ENCODE measurements around the gene IFITM10.

IFITM10 gene

DNA sequence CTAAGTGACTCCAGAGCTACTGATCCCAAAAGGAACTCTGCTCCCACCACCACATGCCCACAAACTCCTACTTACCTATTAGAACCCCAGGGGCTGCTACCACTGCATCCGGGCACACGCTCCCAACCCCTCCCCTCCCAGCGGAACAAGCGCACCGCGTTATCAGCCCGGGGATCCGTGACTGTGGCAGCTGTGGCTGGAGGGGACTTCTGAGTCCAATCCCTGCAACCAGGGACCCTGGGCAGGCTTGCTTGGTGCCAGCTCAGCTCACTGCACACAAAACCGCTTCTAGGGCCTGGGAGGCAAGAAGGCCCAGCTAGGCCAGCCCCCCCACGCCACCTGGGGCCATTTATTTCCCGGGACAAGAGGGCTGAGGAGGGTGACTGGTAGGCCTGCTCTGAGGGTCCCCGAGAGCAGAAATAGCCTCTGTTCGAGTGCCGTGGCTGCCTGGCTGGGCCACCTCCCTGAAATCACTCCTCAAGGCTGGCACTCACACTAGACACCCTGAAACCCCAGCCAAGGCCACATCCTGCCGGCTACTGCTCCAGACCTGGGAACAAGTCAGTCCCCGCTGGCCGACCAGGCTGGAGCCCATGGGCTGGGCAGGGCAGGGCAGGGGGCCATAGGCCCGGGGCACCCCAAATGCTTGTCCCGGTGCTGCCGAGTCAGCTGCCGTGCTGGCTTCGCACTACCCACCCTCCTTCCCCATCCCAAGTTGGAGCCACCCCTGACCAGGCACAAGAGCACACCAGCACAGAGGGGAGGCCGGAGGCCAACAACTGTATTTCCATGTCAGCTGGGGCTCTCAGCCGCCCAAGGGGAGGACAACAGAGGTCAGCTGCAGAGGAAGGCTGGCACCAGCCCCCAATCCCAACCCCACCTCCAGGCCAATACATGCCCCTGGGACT lies 1.9 kb upstream of the IFITM10 start:
- no peak for TF ChIP-seq BCL11B (tag by site-specific recombination; IDR thresholded peaks at IDR 0.05; ENCODE audit: low read depth)
- TF ChIP-seq ZNF335 (tag by site-specific recombination; conservative IDR thresholded peaks at IDR 0.05): peak; percentile 36; the same call in 1 of the 2 replicates
- no peak overlapping the region for H3K4me3 ChIP-seq (ENCODE audit: low read depth, low read length)
- POLR2A ChIA-PET: no interaction called here
- H3K36me3 ChIP-seq (ENCODE audit: control insufficient read depth in 2 of 2, insufficient read depth in 1 of 2, low read length in 2 of 2): peaks cover 0 to 51% of the 10 kb centered on the region in 2 experiments; a peak in 1 of 3 replicates
- no peaks in the 10 kb centered on the region for H3K9me3 ChIP-seq (ENCODE audit: control insufficient read depth, insufficient read depth, low read depth, low read length)
- H3K4me1 ChIP-seq (ENCODE audit: control insufficient read depth, insufficient read depth, low read length): no peaks in the 10 kb centered on the region; the same call in 1 of the 2 replicates
- CTCF ChIA-PET: interaction anchor here (0.5 to 1.2 kb wide), 4 partner anchors 59 to 202 kb away, joined by 3 to 7 read pairs (median 4); no protein-coding TSS in a partner anchor
- H3K27ac ChIP-seq (ENCODE audit: extremely low read depth, low read depth, low read length): no peak overlapping the region

GRCh38 chr11:1751531-1751921 lies 1.1 kb upstream of the IFITM10 start:
- H3K9me3 ChIP-seq (ENCODE audit: control insufficient read depth, insufficient read depth, low read depth, low read length): no peaks in the 10 kb centered on the region
- CTCF ChIA-PET: interaction anchor here (1.0 to 1.2 kb wide), 2 partner anchors 58 to 81 kb away, joined by 5 to 7 read pairs; no protein-coding TSS in a partner anchor
- POLR2A ChIA-PET: no interaction called here
- no peak overlapping the region for H3K4me3 ChIP-seq (ENCODE audit: low read depth, low read length)
- H3K4me1 ChIP-seq (ENCODE audit: control insufficient read depth, insufficient read depth, low read length): no peaks in the 10 kb centered on the region; the same call in 1 of the 2 replicates
- H3K36me3 ChIP-seq (ENCODE audit: control insufficient read depth in 2 of 2, insufficient read depth in 1 of 2, low read length in 2 of 2): peaks cover 0 to 44% of the 10 kb centered on the region in 2 experiments; a peak in 1 of 3 replicates
- no peak overlapping the region for H3K27ac ChIP-seq (ENCODE audit: extremely low read depth, low read depth, low read length)
- TF ChIP-seq ZNF423 (tag by site-specific recombination; IDR thresholded peaks at IDR 0.05): no peak
- no peak for TF ChIP-seq OVOL3 (tag by site-specific recombination; IDR thresholded peaks at IDR 0.05)
- no peak for TF ChIP-seq ZNF514 (tag by site-specific recombination; IDR thresholded peaks at IDR 0.05)
- TF ChIP-seq ZNF140 (tag by site-specific recombination; IDR thresholded peaks at IDR 0.05): no peak
- no peak for TF ChIP-seq ZNF202 (tag by site-specific recombination; IDR thresholded peaks at IDR 0.05; ENCODE audit: borderline replicate concordance)

DNA sequence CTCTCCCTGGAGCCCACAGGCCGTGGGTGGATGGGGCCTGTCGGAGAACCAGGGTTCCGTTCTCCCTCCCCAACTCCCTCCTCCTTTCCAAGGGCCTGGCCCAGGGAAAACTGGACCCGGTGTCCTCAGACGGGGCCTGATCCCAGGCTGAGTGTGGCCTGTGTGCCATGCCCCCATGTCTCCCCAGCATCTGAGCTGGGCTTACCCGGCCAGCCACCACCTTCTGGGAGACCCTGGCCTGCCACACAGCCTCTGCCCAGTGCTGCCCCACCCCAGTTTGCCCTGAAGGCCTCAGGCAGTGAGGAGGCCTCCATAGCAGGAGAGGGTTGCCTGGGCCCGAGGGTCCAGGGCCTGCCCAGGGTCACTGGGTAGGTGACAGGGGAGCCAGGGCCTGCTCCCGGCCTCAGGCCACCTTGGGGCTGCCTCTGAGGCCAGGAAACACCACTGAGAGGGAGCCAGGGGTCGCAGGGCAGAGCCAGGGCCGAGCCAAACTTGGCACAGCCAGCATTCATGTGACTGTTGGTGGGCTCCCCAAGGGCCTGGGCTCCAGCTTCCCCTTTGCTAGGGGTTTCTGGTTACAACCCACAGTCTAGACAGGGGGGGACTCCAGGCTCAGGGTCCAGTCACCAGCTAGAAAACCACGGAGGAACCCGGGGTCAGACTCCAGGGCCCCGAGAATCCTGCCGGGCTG lies 590 bp upstream of the IFITM10 start:
- H3K36me3 ChIP-seq (ENCODE audit: control insufficient read depth in 2 of 2, insufficient read depth in 1 of 2, low read length in 2 of 2): peaks cover 0 to 39% of the 10 kb centered on the region in 2 experiments; a peak in 1 of 3 replicates
- H3K27ac ChIP-seq (ENCODE audit: extremely low read depth, low read depth, low read length): no peak overlapping the region
- no peak for TF ChIP-seq ZNF48 (tag by site-specific recombination; IDR thresholded peaks at IDR 0.05)
- no peak for TF ChIP-seq HOXA7 (CRISPR knock-in tag; IDR thresholded peaks at IDR 0.05; ENCODE audit: borderline replicate concordance)
- no peak for TF ChIP-seq ZNF184 (tag by site-specific recombination; IDR thresholded peaks at IDR 0.05)
- TF ChIP-seq, protein P1, sequence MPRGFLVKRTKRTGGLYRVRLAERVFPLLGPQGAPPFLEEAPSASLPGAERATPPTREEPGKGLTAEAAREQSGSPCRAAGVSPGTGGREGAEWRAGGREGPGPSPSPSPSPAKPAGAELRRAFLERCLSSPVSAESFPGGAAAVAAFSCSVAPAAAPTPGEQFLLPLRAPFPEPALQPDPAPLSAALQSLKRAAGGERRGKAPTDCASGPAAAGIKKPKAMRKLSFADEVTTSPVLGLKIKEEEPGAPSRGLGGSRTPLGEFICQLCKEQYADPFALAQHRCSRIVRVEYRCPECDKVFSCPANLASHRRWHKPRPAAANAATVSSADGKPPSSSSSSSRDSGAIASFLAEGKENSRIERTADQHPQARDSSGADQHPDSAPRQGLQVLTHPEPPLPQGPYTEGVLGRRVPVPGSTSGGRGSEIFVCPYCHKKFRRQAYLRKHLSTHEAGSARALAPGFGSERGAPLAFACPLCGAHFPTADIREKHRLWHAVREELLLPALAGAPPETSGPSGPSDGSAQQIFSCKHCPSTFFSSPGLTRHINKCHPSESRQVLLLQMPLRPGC (tag by site-specific recombination; IDR thresholded peaks at IDR 0.05): no peak
- TF ChIP-seq ZNF664 (tag by site-specific recombination; IDR thresholded peaks at IDR 0.05): no peak
- TF ChIP-seq, protein P2, sequence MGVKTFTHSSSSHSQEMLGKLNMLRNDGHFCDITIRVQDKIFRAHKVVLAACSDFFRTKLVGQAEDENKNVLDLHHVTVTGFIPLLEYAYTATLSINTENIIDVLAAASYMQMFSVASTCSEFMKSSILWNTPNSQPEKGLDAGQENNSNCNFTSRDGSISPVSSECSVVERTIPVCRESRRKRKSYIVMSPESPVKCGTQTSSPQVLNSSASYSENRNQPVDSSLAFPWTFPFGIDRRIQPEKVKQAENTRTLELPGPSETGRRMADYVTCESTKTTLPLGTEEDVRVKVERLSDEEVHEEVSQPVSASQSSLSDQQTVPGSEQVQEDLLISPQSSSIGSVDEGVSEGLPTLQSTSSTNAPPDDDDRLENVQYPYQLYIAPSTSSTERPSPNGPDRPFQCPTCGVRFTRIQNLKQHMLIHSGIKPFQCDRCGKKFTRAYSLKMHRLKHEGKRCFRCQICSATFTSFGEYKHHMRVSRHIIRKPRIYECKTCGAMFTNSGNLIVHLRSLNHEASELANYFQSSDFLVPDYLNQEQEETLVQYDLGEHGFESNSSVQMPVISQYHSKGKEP (tag by site-specific recombination; IDR thresholded peaks at IDR 0.05): no peak
- no peak for TF ChIP-seq ZNF211 (tag by site-specific recombination; IDR thresholded peaks at IDR 0.05; ENCODE audit: low read depth)
- TF ChIP-seq ZFHX2 (tag by site-specific recombination; conservative IDR thresholded peaks at IDR 0.05): peak; percentile 29; the same call in 1 of the 2 replicates
- TF ChIP-seq ZBTB17 (tag by site-specific recombination; IDR thresholded peaks at IDR 0.05): no peak
- no peak for TF ChIP-seq ZNF626 (tag by site-specific recombination; IDR thresholded peaks at IDR 0.05)
- no peak for TF ChIP-seq ZNF202 (tag by site-specific recombination; IDR thresholded peaks at IDR 0.05; ENCODE audit: borderline replicate concordance)
- no peak for TF ChIP-seq FEZF1 (tag by site-specific recombination; IDR thresholded peaks at IDR 0.05)
- TF ChIP-seq ZNF335 (tag by site-specific recombination; conservative IDR thresholded peaks at IDR 0.05): peak; percentile 55
- TF ChIP-seq ZNF10 (tag by site-specific recombination; IDR thresholded peaks at IDR 0.05): no peak
- H3K4me1 ChIP-seq (ENCODE audit: control insufficient read depth, insufficient read depth, low read length): no peaks in the 10 kb centered on the region; the same call in 1 of the 2 replicates
- ChIA-PET POLR2A (no interaction called here), CTCF (interaction anchor here (1.0 to 1.2 kb wide), 2 partner anchors 58 to 82 kb away, joined by 5 to 7 read pairs; no protein-coding TSS in a partner anchor)
- no peak overlapping the region for H3K4me3 ChIP-seq (ENCODE audit: low read depth, low read length)
- H3K9me3 ChIP-seq (ENCODE audit: control insufficient read depth, insufficient read depth, low read depth, low read length): no peaks in the 10 kb centered on the region

Measured in HEK293 (cell line).